Memory B cell (primary cell): Measurements from ENCODE around the gene HSD11B1L.

Experiments
- ATAC-seq: fragments of 150-1000 bp; cut with Tn5 transposase; 2 replicates; pipeline ENCODE4 v1.10.0; 2021; ENCODE audit warnings: low read depth, mild to moderate bottlenecking, moderate library complexity
- DNase-seq, 2 donors: peaks; one replicate each; pipeline ENCODE4 v3.0.0; 2022; ENCODE audit warnings: low spot score in 2 of 2
- H3K27ac Mint-ChIP-seq: one replicate; pipeline ENCODE4 v1.8.0; 2022; ENCODE audit warnings: mild to moderate bottlenecking, moderate library complexity, mixed read lengths
- H3K27me3 Mint-ChIP-seq: one replicate; pipeline ENCODE4 v1.8.0; 2022; ENCODE audit warnings: mixed read lengths
- H3K36me3 Mint-ChIP-seq: one replicate; pipeline ENCODE4 v1.8.0; 2022; ENCODE audit warnings: mild to moderate bottlenecking, mixed read lengths
- H3K4me1 Mint-ChIP-seq: one replicate; pipeline ENCODE4 v1.8.0; 2022; ENCODE audit warnings: mixed read lengths
- H3K4me3 Mint-ChIP-seq: one replicate; pipeline ENCODE4 v1.8.0; 2022; ENCODE audit warnings: mild to moderate bottlenecking, moderate library complexity, mixed read lengths
- H3K9me3 Mint-ChIP-seq: one replicate; pipeline ENCODE4 v1.8.0; 2022; ENCODE audit warnings: mixed read lengths

Gene HSD11B1L

DNA sequence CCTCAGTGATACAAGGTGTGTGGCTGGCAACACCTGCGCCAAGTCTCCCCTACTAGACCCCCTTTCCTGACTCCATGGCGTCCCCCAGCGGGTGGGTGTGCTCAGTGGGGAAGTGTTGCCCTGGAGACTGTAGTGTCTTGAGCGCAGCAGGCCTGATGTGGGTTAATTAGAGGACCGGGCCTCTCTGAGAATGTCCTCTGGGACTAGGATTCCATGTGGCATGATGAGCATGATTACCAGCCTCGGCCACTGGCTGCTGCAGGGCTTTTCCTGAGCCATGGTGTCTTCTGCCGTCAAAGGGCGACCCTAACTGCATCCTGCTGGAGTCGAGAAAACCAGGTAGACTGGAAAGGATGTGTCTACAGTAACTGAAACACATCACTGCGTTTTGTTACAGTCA is 28.6 kb upstream of the HSD11B1L start:
- ATAC-seq: no peak
- no peaks in the 10 kb centered on the region for H3K9me3 Mint-ChIP-seq
- H3K27me3 Mint-ChIP-seq: no peaks in the 10 kb centered on the region
- peaks cover 50% of the 10 kb centered on the region for H3K36me3 Mint-ChIP-seq
- no peak for DNase-seq
- peaks cover under 1% of the 10 kb centered on the region for H3K4me1 Mint-ChIP-seq
- no peak overlapping the region for H3K4me3 Mint-ChIP-seq
- H3K27ac Mint-ChIP-seq: no peak overlapping the region

DNA sequence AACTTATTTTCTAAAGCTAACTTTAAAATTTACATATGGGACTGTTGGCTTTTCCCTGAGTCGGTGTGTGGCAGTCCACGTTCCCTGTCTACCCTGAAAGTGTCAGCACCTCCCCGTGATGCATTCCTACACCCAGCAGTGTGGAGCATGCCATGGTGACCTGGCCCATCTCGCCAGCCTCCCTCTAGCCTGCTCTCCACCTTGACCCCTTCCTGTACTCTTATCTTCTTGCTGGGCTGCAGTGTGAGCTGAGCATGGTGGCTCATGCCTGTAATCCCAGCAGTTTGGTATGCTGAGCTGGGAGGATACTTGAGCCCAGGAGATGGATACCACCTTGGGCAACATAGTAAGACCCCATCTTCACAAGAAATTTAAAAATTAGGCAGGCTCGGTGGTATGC is 25.9 kb upstream of the HSD11B1L start:
- no peak for ATAC-seq
- Mint-ChIP-seq H3K36me3 (peaks cover 46% of the 10 kb centered on the region), H3K4me3 (no peak overlapping the region), H3K4me1 (no peaks in the 10 kb centered on the region), H3K27me3 (no peaks in the 10 kb centered on the region), H3K9me3 (no peaks in the 10 kb centered on the region), H3K27ac (no peak overlapping the region)
- DNase-seq: no peak

DNA sequence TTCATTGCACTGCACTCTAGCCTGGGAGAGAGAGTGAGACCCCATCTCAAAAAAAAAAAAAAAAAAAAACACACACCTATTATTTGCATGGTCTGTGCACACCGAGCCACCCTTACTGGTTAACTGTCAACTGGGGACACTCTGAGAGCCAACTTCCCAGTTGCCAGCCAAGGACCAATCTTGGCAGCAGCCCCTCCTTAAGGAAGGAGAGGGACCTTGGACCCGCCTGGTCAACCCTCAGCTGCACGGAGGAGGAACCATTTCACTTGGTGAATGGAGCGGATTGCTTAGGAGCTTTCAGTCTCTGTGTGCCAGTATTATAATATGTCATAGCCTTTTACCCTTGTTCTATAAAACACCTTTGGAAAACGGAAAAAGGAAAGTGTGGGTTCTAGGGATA is 25.4 kb upstream of the HSD11B1L start:
- H3K27ac Mint-ChIP-seq: peak overlapping the region; percentile 36
- ATAC-seq (no peak), DNase-seq (no peak)
- H3K9me3 Mint-ChIP-seq: no peaks in the 10 kb centered on the region
- no peaks in the 10 kb centered on the region for H3K4me1 Mint-ChIP-seq
- no peaks in the 10 kb centered on the region for H3K27me3 Mint-ChIP-seq
- H3K36me3 Mint-ChIP-seq: peaks cover 43% of the 10 kb centered on the region
- no peak overlapping the region for H3K4me3 Mint-ChIP-seq

DNA sequence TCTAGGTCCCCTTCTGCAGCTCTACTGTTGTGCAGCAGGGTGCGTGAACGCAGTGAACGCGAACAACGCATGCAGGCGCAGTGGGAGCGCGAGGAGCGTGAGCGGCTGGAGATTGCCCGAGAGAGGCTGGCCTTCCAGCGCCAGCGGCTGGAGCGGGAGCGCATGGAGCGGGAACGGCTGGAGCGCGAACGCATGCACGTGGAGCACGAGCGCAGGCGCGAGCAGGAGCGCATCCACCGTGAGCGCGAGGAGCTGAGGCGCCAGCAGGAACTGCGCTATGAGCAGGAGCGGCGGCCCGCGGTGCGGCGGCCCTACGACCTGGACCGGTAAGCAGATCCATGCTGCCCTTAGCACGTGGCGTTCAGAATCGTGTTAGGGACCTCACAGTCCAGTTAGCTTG is 19.3 kb upstream of the HSD11B1L start:
- H3K27ac Mint-ChIP-seq: no peak overlapping the region
- H3K36me3 Mint-ChIP-seq: peaks cover 34% of the 10 kb centered on the region
- no peaks in the 10 kb centered on the region for H3K27me3 Mint-ChIP-seq
- H3K4me3 Mint-ChIP-seq: no peak overlapping the region
- H3K4me1 Mint-ChIP-seq: no peaks in the 10 kb centered on the region
- no peak for ATAC-seq
- DNase-seq: no peak
- no peaks in the 10 kb centered on the region for H3K9me3 Mint-ChIP-seq

DNA sequence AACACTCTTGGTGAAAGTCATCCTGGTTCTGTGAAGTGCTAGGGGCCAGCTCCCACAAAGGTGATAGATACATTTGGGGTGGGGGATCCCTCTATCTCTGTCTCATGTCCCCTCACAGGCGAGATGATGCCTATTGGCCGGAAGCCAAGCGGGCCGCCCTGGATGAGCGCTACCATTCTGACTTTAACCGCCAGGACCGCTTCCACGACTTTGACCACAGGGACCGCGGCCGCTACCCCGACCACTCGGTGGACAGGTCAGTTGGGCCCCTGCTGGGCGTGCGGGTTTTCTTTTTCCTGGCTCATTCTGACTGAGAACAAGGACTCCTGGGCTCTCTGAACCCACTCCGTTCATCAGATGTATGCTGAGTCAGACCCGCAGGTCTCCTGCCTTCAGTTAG is 16.9 kb upstream of the HSD11B1L start:
- Mint-ChIP-seq H3K36me3 (peaks cover 33% of the 10 kb centered on the region), H3K27me3 (no peaks in the 10 kb centered on the region), H3K9me3 (no peaks in the 10 kb centered on the region), H3K4me1 (no peaks in the 10 kb centered on the region), H3K27ac (no peak overlapping the region), H3K4me3 (no peak overlapping the region)
- ATAC-seq (no peak), DNase-seq (no peak)

DNA sequence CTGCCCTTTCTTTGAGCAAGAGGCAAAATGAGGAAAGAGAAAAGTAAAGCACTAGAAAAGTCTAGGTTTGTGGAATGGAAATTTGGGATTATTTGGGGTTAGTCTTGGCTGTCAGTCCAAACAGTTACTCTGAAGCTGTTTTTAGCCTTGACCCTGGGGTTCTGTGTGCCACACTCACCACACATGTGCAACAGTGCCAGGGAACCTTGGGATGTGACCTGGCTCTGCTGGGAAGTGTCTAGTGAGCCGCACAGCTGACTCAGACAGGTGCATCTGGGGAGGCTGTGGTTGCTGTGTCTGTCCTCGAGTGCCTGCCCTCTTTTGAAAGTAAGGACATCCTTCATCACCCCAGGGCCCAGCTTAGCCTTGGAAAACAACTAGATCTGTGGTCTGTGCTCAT is 16.3 kb upstream of the HSD11B1L start:
- no peak for DNase-seq
- H3K36me3 Mint-ChIP-seq: peaks cover 35% of the 10 kb centered on the region
- H3K4me3 Mint-ChIP-seq: no peak overlapping the region
- no peak overlapping the region for H3K27ac Mint-ChIP-seq
- no peak for ATAC-seq
- no peaks in the 10 kb centered on the region for H3K9me3 Mint-ChIP-seq
- no peaks in the 10 kb centered on the region for H3K27me3 Mint-ChIP-seq
- no peaks in the 10 kb centered on the region for H3K4me1 Mint-ChIP-seq

DNA sequence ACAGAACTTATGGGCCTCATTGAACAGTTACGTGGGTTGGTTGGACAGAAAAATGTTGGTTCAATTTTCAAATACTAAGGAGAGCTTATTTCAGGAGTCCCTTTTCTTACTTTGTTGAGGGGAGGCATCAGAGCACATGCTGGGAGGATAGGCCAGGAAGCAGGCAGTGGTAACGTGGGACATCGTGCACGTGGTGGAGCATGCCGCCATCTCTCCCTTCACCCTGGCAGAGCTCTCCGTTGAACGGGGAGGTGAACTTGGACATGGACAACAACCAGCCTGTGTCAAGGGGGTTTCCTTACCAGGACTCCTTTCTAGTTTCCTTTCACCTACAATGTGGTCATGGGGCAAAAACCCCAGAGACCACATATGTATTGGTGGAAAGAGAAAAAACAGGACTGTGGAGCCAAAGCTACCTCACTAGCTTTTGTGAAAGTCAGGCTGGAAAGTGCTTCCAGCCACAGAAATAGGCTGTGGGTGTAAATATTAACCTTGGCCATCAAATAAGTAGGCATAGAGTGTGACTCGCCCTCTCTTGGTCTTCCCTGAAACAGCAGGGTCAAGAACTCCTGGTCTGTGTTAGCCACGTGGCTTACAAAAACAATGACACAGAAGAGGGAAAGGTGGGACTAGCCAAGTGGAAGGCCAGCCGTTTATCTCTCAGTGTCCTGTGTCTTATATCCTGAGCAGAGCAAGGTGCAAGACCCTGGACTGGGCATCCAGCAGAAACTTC is 14.9 kb upstream of the HSD11B1L start:
- H3K27me3 Mint-ChIP-seq: no peaks in the 10 kb centered on the region
- peak overlapping the region; percentile 28 for H3K27ac Mint-ChIP-seq
- DNase-seq: no peak
- H3K4me3 Mint-ChIP-seq: no peak overlapping the region
- H3K4me1 Mint-ChIP-seq: no peaks in the 10 kb centered on the region
- no peak for ATAC-seq
- H3K9me3 Mint-ChIP-seq: no peaks in the 10 kb centered on the region
- H3K36me3 Mint-ChIP-seq: peaks cover 31% of the 10 kb centered on the region

DNA sequence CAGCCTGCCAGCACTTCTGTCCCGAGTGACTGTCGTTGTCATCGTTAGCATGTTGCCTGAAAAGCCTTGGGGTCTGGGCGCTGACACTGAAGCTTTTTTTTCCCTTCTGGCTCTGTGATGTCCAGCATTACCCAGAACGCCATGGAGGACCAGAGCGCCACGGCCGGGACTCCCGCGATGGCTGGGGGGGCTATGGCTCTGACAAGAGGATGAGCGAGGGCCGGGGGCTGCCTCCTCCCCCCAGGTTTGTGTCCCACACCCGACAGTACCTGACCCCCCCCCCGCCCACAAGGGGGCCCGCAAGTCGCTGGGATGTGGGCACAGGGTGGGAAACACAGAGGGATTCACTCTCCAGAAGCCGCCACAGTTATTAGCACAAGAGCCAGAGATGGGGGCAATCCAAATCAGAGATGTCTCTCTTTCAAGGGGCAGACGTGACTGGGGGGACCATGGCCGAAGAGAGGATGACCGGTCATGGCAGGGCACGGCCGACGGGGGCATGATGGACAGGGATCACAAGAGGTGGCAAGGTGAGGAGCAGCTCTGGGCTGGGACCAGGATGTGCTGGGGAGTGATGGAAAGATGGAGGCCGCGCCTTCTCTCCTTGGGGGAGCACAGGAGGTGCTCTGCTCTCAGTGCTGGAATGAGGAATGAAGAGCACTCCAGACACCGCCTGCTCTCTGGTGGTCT is 13.8 kb upstream of the HSD11B1L start:
- H3K4me1 Mint-ChIP-seq: no peaks in the 10 kb centered on the region
- H3K4me3 Mint-ChIP-seq: no peak overlapping the region
- no peaks in the 10 kb centered on the region for H3K27me3 Mint-ChIP-seq
- DNase-seq (no peak), ATAC-seq (no peak)
- no peaks in the 10 kb centered on the region for H3K9me3 Mint-ChIP-seq
- peaks cover 28% of the 10 kb centered on the region for H3K36me3 Mint-ChIP-seq
- peak overlapping the region; percentile 50 for H3K27ac Mint-ChIP-seq

DNA sequence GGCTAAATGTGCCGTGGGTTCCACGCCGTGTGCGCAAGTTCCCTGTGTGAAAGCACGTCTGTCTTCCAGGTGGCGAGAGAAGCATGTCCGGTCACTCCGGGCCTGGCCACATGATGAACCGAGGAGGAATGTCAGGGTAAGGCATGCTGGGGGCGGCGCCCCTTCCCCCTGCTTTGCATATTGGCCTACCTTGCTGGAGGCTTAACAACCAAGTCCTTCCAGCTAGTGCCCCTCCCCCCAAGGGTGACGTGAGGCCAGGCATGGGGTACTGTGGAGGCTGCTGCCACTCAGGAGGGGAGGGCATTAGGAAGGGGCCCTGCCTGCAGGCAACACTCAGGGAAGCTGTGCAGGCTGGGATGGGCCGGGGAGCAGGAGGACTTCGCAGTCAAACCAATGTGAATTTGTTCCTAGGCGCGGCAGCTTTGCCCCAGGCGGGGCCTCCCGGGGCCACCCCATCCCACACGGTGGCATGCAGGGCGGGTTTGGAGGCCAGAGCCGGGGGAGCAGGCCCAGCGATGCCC is 13.0 kb upstream of the HSD11B1L start:
- no peaks in the 10 kb centered on the region for H3K4me1 Mint-ChIP-seq
- DNase-seq: no peak
- peaks cover 28% of the 10 kb centered on the region for H3K36me3 Mint-ChIP-seq
- no peaks in the 10 kb centered on the region for H3K27me3 Mint-ChIP-seq
- ATAC-seq: no peak
- no peak overlapping the region for H3K27ac Mint-ChIP-seq
- H3K4me3 Mint-ChIP-seq: no peak overlapping the region
- no peaks in the 10 kb centered on the region for H3K9me3 Mint-ChIP-seq

DNA sequence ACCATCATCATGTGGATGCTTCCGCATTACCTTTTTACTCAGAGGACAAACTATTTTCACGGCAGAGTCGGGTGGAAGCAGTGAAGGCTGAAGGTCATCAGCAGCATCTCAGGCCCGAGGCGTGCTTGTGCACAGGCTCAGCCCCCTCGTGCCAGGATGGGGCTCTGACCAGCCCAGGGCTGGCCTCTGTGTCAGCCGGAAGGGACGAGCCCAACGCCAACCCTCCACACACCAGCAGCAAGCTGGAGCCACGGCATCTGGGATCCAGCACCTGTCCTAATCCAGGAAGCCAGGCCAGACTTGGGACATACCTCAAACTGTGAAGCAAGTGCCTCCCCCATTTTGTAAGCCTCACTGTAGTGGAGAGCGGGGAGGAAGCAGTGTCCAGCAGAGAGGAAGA is 11.6 kb upstream of the HSD11B1L start:
- ATAC-seq: no peak
- H3K27me3 Mint-ChIP-seq: no peaks in the 10 kb centered on the region
- no peak overlapping the region for H3K27ac Mint-ChIP-seq
- peaks cover 4% of the 10 kb centered on the region for H3K4me1 Mint-ChIP-seq
- H3K4me3 Mint-ChIP-seq: no peak overlapping the region
- no peak for DNase-seq
- peaks cover 27% of the 10 kb centered on the region for H3K36me3 Mint-ChIP-seq
- H3K9me3 Mint-ChIP-seq: peaks cover 5% of the 10 kb centered on the region

DNA sequence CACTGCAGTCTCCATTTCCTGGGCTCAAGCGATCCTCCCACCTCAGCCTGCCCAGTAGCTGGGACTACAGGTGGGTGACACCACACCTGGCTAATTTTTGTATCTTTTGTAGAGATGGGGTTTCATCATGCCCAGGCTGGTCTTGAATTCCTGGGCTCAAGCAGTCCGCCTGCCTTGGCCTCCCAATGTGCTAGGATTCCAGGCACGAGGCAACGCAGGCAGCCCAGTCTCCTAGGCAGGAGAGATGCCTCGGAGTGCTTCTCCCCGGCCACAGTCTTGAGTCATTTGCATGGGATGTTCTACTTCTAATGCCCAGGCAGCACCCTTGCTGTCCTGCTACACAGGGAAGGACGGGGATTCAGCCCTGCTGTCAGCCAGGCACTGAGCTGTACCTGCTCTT is 9.2 kb upstream of the HSD11B1L start:
- Mint-ChIP-seq H3K4me1 (peaks cover 7% of the 10 kb centered on the region), H3K9me3 (peaks cover 5% of the 10 kb centered on the region), H3K27ac (peak overlapping the region; percentile 68), H3K27me3 (no peaks in the 10 kb centered on the region), H3K36me3 (peaks cover 14% of the 10 kb centered on the region), H3K4me3 (no peak overlapping the region)
- ATAC-seq (no peak), DNase-seq (no peak)

DNA sequence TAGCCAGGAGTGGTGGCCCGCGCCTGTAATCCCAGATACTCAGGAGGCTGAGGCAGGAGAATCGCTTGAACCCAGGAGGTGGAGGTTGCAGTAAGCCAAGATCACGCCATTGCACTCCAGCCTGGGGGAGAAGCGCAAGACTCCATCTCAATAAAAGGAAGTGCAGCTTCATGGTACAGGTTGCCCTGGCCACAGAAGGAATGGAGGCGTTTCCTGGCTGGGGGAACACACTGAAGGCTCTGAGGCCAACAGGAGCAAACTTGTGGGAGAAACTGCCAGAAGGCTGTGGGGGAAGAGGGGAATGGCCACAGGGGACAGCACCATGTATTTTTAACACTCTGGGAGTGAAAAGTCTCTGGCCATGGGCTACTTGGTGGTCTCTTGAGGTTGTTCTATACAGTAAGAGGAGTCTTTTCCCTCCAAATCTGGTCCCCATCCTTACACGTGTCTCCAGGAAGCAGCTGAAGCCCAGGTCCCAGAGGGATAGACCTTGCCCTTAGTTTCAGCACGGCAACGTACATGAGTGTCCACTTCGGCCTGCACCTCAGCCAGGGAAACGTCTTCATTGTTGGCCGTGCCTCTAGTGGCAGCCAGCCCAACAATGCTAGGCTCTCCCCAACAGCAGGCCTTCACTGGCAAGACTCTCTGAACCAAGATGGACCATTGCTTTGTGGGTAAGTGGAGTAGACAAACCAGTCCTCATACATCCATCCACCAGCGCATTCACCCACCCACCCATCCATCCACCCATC is 7.9 kb upstream of the HSD11B1L start:
- no peaks in the 10 kb centered on the region for H3K27me3 Mint-ChIP-seq
- DNase-seq (no peak), ATAC-seq (no peak)
- H3K4me1 Mint-ChIP-seq: peaks cover 7% of the 10 kb centered on the region
- H3K4me3 Mint-ChIP-seq: no peak overlapping the region
- peaks cover 7% of the 10 kb centered on the region for H3K36me3 Mint-ChIP-seq
- H3K9me3 Mint-ChIP-seq: peaks cover 5% of the 10 kb centered on the region
- H3K27ac Mint-ChIP-seq: no peak overlapping the region

DNA sequence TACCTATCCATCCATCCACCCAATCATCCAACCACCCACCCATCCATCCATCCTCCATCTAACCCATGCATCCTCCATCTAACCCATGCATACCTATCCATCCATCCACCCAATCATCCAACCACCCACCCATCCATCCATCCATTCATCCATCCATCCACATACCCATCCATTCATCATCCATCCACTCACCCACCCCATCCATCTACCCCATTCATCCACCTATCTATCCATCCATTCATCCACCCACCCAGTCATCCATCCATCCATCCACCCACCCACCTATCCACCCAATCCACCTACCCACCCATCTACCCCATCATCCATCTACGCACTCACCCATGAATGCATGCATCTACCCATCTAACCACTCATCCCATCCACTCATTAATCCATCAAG is 7.1 kb upstream of the HSD11B1L start:
- ATAC-seq (no peak), DNase-seq (no peak)
- Mint-ChIP-seq H3K27ac (no peak overlapping the region), H3K27me3 (no peaks in the 10 kb centered on the region), H3K4me3 (no peak overlapping the region), H3K9me3 (peaks cover 5% of the 10 kb centered on the region), H3K36me3 (peaks cover 7% of the 10 kb centered on the region), H3K4me1 (peaks cover 7% of the 10 kb centered on the region)

DNA sequence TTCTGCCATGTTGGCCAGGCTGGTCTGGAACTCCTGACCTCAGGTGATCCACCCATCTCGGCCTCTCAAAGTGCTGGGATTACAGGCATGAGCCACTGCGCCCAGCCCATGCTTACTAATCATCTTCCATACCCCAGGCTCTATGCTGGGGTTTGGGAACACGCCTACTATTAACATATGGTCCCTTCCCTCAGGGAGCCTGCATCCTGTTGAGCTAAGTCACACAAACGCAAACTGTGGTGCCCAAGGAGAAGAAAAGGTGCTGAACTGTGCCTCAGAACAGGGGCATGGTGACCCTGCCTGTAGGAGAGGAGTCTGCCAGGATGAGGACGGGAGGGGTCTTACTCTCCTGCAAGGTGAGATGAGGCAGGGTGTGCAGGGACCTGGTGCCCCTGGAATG is 6.1 kb upstream of the HSD11B1L start:
- Mint-ChIP-seq H3K27me3 (no peaks in the 10 kb centered on the region), H3K27ac (peak overlapping the region; percentile 41), H3K4me3 (no peak overlapping the region), H3K4me1 (peaks cover 15% of the 10 kb centered on the region), H3K36me3 (peaks cover 5% of the 10 kb centered on the region), H3K9me3 (peaks cover 5% of the 10 kb centered on the region)
- ATAC-seq (no peak), DNase-seq (no peak)
